ENCODE measurements around the gene DEFB124.
"Not testable (repeated sequence)": the region's sequence is repeated elsewhere in the genome, so short reads cannot be mapped to it uniquely, and the experiment has no call there.

The DEFB124 gene

DNA sequence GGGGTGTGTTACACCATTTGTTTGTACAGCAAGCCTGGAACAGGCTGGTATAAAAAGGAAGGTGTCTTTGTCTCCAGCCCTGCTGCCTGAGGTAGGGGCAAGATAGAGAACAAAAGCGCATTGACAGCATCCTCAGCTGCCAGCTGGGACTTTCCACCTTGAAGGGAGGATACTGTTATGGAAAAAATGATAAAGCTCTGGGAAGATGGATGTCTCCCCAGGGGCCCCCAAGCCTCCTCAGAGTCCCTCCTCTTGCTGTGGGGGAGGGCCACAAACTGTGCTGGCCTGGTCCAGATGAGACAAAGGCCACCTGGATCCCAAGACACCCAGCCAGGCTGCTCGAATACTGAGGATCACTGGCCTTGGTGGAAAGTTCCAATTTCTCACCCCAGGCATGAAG lies 13.2 kb upstream of the DEFB124 start:
- DNase-seq (ENCODE audit: low spot score), result no peak

DNA sequence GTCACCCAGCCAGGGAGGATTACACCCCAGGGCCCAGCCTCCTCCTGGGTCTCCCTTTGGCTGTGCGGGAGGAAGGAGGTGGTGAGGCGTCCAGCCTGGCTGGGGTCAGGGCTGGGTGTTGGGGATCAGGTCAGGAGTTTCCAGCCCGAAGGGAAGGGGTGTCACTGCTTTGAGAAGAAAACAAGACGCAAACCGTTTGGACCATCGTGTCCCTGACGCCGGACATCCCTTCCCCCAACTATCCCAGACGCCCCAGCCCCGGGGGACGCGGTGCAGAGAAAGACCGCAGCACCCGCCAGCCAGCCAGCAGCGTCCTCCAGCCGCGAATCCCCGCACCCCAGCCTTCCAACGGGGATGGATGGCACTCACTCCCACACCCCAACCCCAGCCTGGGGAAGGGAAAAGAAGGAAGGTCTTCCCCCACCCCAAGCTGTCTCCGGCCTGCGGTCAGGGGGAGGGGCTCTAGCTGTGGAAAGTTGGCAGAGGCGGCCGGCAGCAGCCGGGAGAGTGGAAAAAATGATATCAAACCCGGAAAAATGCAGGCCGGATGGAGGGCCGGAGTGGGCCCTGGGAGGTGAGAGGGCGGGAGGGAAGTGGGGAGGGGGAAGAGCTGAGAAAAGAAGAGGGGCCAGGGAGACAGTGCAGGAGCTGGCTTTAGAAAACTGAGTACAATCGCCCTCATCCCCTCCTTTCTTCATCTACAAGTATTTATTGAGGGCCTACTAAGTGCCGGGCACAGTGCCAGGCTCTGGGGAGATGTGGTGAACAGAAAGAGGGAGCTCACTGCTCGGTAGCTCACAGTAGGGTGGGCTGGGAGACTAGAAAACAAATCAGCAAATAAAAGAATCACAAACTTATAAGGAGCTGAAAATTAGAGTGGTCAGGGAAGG lies 10.8 kb upstream of the DEFB124 start:
- DNase-seq (ENCODE audit: low spot score), result no peak

DNA sequence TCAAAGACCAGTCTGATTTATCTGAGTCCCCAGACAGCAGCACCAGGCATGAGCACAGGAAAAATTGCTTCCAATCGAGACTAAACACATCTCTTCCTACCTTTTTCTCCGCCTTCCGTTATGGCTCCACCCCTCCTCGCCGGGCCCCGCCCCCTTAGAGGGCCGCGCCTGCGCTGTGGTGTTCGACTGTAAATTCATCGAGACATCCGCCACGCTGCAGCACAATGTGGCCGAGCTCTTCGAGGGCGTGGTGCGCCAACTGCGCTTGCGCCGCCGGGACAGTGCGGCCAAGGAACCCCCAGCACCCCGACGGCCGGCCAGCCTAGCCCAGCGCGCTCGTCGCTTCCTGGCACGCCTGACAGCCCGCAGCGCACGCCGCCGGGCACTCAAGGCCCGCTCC lies 9.1 kb upstream of the DEFB124 start:
- no peak for DNase-seq (ENCODE audit: low spot score)

DNA sequence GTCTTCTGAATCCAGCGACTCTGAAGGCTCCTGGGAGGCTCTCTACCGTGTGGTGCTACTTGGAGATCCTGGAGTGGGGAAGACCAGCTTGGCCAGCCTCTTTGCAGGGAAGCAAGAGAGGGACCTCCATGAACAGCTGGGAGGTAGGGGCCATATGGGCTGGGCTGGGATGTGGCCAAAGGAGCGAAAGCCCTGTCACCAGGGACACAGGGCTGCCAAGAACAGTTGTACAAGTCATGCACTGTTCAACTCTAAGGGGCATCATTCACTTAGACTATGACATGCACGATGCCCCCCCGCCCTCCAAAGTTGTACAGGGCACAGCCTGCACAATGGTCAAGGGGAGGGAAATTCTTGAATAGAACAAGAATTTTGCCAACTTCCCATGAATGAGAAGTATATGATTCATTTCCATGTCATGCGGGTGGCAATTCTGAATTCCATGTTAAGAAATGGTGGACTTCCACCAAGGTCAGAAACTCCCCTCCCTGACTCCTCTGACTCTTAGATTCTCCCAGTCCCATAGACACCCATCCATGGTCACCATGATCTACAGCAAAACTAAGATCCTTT lies 1.8 kb upstream of the DEFB124 start:
- no peak for DNase-seq (ENCODE audit: low spot score)

DNA sequence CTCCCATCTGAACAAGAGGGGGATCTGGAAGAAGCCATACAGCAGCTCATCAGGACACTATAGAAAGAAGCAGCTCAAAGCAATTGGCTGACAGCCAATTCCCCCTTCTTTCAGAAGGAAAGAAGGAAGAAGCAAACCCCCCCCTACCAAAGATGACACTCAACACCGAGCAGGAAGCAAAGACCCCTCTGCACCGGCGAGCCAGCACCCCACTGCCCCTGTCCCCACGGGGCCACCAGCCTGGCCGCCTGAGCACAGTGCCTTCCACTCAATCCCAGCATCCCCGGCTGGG lies 1.3 kb upstream of the DEFB124 start:
- DNase-seq (ENCODE audit: low spot score), result no peak

DNA sequence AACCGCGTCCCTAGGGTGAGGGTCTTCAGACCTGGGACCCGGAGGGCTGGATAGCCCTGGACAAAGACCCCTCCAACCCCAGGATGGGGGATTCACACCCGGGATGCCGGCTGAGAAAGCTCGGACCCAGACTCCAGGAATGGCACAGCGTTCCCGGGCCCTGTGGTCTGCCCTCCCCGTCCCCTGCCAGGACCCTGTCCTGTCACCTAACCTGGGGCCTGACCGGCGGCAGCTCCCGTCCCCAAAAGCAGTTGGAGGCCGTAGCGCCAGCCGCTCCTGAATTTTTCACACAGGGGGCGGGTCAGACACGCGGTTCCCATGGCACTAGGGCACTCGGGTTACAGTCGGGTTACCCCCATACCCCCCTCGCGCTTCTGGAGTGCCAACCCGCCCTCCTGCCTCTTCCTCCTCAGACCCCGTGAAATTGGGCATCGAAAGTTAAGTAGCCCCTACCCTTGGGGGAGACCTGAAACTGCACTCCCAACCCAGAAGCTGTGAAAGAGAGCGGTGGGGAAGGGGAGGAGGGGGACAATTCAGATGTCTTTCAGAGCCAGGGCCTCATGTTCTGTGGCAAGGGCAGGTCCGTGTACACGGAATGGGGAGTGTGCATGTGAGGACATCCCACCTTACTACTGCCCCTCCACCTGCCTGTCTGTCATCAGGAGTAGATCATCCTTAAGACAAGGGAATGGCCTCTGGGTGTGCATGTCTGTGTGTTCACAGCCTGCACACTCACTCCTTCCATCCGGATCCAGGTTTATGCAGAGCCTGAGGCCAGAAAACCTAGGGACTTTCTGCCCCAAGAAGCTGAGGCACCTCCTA lies 756 bp upstream of the DEFB124 start:
- DNase-seq (ENCODE audit: low spot score), result no peak

DNA sequence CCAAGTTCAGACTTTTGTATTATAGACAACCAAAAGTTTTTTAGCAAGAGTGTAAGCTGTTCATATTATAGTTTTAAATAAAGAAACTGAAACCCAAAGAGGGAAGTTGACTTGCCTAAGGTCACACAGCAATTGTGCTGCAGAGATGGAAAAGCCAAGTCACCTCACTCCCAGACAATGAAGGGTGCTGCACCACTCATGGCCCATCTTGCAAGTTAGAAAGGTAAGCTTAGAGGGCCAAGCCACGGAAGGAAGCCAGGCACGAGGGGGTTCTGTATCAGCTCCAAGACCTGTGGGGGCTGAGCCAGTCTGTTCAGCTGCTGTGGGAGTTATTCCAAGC lies 860 bp downstream of the DEFB124 start:
- DNase-seq (ENCODE audit: low spot score), result no peak

DNA sequence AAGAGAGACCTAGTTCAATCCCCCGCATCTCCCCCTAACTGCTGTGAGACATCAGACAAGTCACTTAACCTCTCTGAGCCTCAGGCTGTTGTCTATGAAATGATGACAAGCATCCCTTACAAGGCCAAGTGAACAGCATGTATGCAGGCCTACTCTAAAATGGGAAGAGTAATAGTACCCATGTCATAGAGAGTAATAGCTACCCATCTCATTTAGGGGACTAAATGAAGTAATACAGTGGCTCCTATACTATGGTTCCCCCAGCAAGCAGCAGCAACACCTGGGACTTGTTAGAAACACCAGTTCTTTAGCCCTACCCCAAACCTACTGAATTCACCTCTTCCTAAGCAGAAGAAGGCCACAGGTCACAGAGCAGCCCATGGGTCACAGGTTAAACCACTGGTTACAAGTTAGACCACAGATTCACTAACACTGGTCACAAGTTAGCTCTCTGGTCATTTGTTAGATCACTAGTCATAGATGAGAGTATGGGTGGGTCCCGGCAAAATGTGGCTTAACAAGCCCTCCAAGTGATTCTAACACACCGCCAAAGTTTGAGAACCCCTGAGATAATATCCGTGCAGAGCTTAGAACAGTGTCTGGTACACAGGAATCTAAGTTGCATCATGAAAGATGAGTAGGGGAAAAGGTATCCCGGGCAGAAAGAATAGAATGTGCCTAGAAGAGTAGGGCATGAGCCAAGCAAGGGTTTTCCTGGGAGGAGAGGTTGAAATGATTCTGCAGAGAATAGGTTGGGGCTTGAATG lies 1.4 kb downstream of the DEFB124 start:
- no peak for DNase-seq (ENCODE audit: low spot score)

DNA sequence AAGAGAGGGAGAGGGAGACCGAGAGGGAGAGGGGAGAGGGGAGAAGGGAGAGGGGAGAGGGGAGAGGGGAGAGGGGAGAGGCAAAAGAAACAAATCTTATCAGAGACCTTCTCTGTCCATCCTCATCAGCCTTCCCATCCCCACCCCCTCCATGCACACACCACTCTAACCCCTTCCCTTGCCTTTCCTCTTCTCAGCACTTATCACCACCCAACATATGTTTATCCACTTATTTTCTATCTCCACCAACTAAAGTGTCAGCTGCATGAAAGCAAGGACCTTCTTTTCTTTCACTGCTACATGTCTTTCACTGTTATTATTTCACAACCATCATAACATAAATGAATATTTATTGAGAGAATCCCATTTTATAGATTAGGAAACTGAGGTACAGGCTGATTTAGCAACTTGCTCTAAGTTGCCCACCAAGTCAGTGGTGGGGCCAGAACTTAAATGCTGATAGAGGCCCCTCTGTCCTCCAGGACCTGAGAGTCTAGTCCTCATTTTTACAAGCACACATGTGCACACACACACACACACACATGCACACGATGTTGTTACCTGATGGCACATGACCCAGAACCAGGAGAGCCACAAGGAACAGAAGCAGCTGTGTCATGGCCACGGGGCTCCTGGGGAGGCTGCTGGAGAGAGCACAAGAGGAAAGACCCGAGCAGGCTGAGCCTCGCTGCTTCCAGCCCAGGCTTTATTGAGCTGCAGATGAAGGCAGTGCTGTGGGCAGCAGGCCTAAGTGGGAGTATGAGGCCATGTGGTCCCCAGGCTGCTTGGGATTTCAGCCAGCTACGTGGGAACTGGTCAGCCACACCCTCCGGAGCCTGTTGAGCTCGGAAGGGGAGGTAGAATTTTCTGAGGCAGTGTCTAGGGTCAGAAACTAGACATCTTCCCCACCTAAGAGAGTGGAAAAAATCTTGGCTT lies 2.3 kb downstream of the DEFB124 start:
- DNase-seq (ENCODE audit: low spot score), result no peak

DNA sequence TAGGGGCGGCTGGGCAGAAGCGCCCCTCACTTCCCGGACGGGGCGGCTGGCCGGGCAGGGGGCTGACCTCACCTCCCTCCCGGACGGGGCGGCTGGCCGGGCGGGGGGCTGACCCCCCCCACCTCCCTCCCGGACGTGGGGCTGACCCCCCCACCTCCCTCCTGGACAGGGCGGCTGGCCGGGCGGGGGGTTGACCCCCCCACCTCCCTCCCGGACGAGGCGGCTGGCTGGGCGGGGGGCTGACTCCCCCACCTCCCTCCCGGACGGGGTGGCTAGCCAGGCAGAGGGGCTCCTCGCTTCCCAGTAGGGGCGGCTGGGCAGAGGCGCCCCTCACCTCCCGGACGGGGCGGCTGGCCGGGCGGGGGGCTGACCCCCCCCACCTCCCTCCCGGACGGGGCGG lies 4.0 kb downstream of the DEFB124 start:
- not testable (repeated sequence) for DNase-seq (ENCODE audit: low spot score)

DNA sequence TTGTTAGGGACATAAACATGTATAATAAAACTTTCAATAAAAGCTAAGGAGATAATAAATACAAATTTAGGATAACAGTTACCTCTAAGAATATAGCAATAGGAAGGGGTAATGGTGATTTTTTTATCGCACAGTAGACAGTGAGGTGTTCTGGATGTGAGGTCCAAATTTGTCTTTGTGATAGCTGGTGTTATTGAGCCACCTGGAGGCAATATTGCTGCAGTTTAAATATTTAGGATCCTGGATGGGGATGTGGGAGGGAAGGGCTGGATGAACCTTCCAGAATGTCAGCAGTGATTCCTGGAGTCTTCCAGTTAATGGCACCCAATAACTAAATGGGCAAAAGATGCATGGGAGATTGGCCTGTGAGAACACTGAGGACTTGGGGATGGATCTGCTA lies 20.6 kb downstream of the DEFB124 start:
- DNase-seq (ENCODE audit: low spot score), result no peak

DNA sequence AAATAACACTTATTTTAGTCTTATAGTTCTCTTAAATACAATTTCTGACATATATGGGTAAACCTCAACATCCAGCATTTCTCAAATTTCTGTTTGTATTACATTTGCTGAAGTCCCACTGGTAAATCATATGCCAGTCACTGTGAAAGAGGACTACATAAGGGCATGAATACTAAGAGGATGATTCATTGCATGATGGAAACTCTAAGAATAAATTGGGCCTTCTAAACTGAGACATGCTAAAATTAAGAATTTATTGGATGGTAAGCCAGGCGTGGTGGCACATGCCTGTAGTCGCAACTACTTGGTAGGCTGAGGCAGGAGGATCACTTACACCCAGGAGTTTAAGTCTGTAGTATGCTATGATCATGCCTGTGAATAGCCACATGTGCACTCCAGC lies 22.4 kb downstream of the DEFB124 start:
- no peak for DNase-seq (ENCODE audit: low spot score)

DNA sequence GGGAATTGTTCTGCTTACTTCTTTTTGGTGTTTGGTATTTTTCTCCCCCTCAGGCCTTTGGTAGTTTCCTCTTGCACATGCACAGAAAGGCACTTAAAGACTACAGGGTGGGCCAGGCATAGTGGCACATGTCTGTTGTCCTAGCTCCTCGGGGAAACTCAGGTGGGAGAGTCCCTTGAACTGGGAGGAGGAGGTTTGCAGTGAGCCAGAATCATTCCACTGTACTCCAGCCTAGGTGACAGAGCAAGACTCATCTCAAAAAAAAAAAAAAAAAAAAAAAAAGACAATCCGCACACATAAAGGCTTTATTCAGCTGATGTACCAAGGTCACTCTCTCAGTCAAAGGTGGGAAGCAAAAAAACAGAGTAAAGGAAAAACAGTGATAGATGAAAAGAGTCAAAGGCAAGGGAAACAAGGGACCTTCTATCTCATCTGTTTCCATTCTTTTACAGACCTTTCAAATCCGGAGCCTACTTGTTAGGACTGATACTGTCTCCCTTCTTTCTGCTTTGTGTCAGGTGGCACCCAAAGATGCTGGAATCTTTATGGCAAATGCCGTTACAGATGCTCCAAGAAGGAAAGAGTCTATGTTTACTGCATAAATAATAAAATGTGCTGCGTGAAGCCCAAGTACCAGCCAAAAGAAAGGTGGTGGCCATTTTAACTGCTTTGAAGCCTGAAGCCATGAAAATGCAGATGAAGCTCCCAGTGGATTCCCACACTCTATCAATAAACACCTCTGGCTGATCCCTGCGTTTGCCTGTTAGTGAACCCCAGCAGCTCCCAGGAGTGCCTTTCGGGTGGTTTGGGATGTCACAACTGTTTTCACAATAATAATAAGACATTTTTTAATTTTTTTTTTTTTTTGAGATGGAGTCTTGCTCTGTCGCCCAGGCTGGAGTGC lies 25.2 kb downstream of the DEFB124 start:
- DNase-seq (ENCODE audit: low spot score), result no peak

DNA sequence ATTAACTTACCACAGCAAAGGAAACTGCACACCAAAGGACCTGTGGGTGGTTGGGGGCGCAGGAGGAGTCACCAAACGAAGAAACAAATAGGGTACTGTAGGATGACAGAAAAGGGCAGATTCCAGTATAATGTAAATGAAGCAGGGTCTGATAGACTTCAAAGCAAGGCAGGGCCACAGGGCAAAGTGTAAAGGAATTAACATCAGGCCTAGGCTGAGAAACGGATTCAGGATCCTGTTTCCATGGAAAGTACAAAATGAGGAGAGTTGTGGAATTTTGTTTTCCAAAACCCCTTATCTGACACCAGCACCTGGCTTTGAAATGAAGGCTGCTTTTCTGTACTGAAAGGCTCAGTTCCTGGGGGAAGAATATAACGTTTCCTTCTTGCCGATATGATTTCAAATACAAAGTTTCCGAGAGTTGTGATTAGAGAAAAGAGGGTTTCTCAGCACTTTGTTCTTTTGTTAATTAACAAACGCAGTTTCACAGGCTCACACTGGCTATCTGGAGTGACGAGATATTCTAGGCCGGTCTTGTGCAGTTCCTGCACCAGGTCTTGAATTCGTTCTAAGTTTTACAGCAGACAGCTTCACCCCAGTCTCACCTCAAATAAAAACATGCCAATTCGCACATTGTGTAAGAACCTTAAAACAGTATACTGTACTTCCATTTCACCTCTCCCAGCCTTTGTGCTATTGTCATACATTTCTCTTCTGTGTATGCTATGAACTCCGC lies 28.7 kb downstream of the DEFB124 start:
- DNase-seq (ENCODE audit: low spot score), result no peak

DNA sequence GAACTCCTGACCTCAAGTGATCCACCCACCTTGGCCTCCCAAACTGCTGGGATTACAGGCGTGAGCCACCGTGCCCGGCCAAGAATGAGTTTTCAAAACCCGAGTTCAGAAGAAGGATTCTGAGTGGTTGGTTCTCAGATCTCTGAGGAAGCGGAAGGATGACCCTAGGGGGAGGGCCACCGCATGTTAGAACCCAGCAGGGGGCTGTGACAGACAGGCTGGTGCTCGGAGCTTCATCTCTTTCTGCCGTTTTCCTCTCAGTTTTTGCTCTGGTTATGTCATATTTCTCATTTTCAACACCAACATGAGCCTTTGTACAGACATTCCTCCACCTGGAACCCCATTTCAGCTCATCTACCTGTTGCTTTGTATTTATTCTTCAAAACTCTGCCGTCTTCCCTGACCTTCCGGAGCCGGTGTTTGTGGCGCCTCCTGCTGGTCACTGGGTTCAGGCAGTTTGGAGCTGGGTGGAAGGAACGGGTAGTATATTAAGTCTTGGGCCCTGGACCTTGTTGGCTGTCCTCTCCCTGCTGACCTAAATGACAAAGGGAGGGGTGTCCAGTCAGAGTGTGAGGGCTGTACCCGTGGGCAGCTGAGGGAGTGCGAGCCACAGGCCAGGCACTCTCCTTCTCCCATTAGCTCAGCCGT lies 34.8 kb downstream of the DEFB124 start, which contains the start of gene DEFB123:
Gene DEFB123, plus strand, starts transcription at position 621 of the 648 bp plus-strand sequence. CDS start 67 bp downstream, outside the sequence.
- DNase-seq (ENCODE audit: low spot score), result no peak

DNA sequence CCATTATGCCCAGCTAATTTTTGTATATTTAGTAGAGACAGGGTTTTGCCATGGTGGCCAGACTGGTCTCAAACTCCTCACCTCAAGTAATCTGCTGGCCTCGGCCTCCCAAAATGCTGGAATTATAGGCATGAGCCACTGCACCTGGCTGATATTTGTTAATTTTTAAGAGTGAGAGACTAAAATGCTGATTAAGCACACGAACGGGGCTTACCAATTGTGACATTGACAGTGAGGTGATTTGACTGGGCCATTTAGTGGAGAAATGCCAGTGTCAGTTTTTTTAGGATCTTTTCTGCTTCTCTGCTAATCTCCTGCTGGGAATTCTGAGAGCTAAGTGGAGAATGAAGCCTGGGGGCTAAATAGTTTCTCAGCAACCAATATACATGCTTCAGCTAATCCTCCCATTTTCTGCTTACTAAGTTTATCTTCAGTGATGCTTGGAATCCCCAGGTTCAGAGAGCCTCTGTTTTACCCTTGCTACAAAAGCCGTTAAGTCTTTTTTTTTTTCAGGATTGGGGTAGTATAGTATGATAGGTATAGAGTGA lies 44.3 kb downstream of the DEFB124 start:
- DNase-seq (ENCODE audit: low spot score), result no peak

DNA sequence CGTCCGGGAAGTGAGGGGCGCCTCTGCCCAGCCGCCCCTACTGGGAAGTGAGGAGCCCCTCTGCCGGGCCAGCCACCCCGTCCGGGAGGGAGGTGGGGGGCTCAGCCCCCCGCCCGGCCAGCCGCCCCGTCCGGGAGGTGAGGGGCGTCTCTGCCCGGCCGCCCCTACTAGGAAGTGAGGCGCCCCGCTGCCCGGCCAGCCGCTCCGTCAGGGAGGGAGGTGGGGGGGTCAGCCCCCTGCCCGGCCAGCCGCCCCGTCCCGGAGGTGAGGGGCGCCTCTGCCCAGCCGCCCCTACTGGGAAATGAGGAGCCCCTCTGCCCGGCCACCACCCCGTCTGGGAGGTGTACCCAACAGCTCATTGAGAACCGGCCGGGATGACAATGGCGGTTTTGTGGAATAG lies 47.4 kb downstream of the DEFB124 start:
- DNase-seq (ENCODE audit: low spot score), result not testable (repeated sequence)

DNA sequence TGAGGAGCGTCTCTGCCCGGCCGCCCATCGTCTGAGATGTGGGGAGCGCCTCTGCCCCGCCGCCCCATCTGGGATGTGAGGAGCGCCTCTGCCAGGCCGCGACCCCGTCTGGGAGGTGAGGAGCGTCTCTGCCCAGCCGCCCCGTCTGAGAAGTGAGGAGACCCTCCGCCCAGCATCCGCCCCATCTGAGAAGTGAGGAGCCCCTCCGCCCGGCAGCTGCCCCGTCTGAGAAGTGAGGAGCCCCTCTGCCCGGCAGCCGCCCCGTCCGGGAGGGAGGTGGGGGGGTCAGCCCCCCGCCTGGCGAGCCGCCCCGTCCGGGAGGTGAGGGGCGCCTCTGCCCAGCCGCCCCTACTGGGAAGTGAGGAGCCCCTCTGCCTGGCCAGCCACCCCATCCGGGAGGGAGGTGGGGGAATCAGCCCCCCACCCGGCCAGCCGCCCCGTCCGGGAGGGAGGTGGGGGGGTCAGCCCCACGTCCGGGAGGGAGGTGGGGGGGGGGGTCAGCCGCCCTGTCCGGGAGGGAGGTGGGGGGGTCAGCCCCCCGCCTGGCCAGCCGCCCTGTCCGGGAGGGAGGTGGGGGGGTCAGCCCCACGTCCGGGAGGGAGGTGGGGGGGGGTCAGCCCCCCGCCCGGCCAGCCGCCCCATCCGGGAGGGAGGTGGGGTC lies 47.9 kb downstream of the DEFB124 start:
- not testable (repeated sequence) for DNase-seq (ENCODE audit: low spot score)
